ENCODE data around the gene SULT1C2. TPM values are rescaled to one million over a fixed set of nuclear protein-coding genes. Genes with fewer than 3 reads are reported as not detected.

The SULT1C2 gene
- total RNA-seq, 1 donor from 2014 or later = not detected

DNA sequence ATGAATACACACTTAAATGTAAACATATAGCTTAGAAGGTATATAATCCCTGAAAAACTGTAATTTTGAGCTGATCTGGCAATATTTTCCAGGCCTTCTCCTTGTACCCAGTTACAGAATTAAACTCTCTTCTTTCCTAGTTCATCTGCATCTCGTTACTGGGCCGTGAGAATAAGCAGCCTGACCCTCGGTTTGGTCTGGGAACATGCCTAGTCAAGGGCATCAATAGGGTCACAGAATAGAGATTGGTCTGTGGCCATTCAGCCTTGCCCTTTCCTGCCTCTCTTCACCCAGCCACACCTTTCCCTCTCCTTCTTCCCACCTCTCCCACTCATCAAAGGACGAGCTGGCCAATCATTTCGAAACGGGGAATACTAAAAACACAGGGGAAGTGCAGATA is 27.3 kb downstream of the SULT1C2 start:
- no peak for TF ChIP-seq CTCF (IDR thresholded peaks at IDR 0.05; ENCODE audit: partially characterized antibody, unreplicated experiment)
- no peak for DNase-seq
- H3K36me3 Mint-ChIP-seq (ENCODE audit: unreplicated experiment) = peaks cover 2% of the 10 kb centered on the region
- H3K4me3 Mint-ChIP-seq (ENCODE audit: unreplicated experiment) = no peak overlapping the region
- H3K27me3 Mint-ChIP-seq (ENCODE audit: unreplicated experiment) = peaks cover 2% of the 10 kb centered on the region
- peaks cover 7% of the 10 kb centered on the region for H3K4me1 Mint-ChIP-seq (ENCODE audit: low read depth, unreplicated experiment)
- H3K9me3 Mint-ChIP-seq (ENCODE audit: unreplicated experiment) = peaks cover 1% of the 10 kb centered on the region
- H3K27ac Mint-ChIP-seq (ENCODE audit: unreplicated experiment) = no peak overlapping the region

DNA sequence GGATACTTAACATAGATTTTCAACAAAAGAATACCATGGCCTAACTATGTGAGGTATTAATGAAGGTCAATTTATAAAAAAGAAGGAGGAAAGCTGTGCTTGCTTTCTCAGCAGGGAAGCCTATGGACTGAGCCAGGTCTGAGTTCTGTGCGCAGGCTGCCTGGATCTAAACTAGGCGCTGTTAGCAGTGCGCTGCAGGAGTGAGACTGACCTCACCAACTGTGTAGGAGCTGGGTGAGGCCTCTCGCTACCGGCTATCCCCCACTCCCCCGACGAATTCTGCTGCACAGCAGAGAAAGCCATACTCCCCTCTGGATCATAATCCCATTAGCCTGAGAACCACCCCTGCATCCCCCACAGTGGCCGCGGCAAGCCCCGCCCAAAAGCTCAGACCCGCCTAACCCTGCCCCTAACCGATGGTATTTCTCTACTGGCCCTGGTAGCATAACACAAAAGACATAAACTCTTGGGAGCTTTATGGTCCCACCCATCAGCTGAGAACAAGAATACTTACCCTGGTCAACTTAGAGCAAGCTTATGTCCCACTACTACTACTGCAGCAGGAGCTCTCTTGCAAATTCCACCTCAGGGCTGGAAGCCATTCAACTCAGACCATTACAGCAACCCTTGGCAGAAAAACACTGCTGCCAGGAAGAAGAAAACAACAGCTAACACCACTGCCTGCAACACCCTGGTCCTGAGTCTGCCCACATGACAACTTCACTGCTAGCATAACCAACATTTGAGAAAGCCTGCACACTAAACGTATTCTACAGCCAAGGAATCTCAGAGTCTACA is 28.0 kb downstream of the SULT1C2 start:
- H3K4me1 Mint-ChIP-seq (ENCODE audit: low read depth, unreplicated experiment) = peaks cover 7% of the 10 kb centered on the region
- H3K4me3 Mint-ChIP-seq (ENCODE audit: unreplicated experiment) = no peak overlapping the region
- H3K27ac Mint-ChIP-seq (ENCODE audit: unreplicated experiment) = no peak overlapping the region
- DNase-seq = no peak
- H3K36me3 Mint-ChIP-seq (ENCODE audit: unreplicated experiment) = no peaks in the 10 kb centered on the region
- H3K9me3 Mint-ChIP-seq (ENCODE audit: unreplicated experiment) = peaks cover 1% of the 10 kb centered on the region
- H3K27me3 Mint-ChIP-seq (ENCODE audit: unreplicated experiment) = peaks cover 2% of the 10 kb centered on the region
- TF ChIP-seq CTCF (IDR thresholded peaks at IDR 0.05; ENCODE audit: partially characterized antibody, unreplicated experiment) = no peak

- no peak for DNase-seq
- H3K4me1 Mint-ChIP-seq (ENCODE audit: low read depth, unreplicated experiment) = peaks cover 7% of the 10 kb centered on the region
- H3K4me3 Mint-ChIP-seq (ENCODE audit: unreplicated experiment) = no peak overlapping the region
- no peak overlapping the region for H3K27ac Mint-ChIP-seq (ENCODE audit: unreplicated experiment)
- peaks cover 1% of the 10 kb centered on the region for H3K9me3 Mint-ChIP-seq (ENCODE audit: unreplicated experiment)
- H3K36me3 Mint-ChIP-seq (ENCODE audit: unreplicated experiment) = no peaks in the 10 kb centered on the region
- TF ChIP-seq CTCF (IDR thresholded peaks at IDR 0.05; ENCODE audit: partially characterized antibody, unreplicated experiment) = no peak
- H3K27me3 Mint-ChIP-seq (ENCODE audit: unreplicated experiment) = peaks cover 2% of the 10 kb centered on the region
Measured at GRCh38 chr2:108320326-108320922, 31.7 kb downstream of the SULT1C2 start.

GRCh38 chr2:108323619-108324018 is 34.9 kb downstream of the SULT1C2 start:
- no peak overlapping the region for H3K27ac Mint-ChIP-seq (ENCODE audit: unreplicated experiment)
- no peak for TF ChIP-seq CTCF (IDR thresholded peaks at IDR 0.05; ENCODE audit: partially characterized antibody, unreplicated experiment)
- H3K4me3 Mint-ChIP-seq (ENCODE audit: unreplicated experiment) = no peak overlapping the region
- DNase-seq = no peak
- H3K36me3 Mint-ChIP-seq (ENCODE audit: unreplicated experiment) = no peaks in the 10 kb centered on the region
- peaks cover 7% of the 10 kb centered on the region for H3K4me1 Mint-ChIP-seq (ENCODE audit: low read depth, unreplicated experiment)
- H3K27me3 Mint-ChIP-seq (ENCODE audit: unreplicated experiment) = peaks cover under 1% of the 10 kb centered on the region
- H3K9me3 Mint-ChIP-seq (ENCODE audit: unreplicated experiment) = peaks cover 1% of the 10 kb centered on the region

Measured in glutamatergic neuron (in vitro differentiated cells).